Stimulated activated CD4-positive, alpha-beta T cell treated with anti-CD3 and anti-CD28 coated beads, Interleukin-4, amount 100 ng/mL, for 1 hour (primary cell): ENCODE results near the gene FHIT.

Experiments used
- DNase-seq: peaks from one replicate; pipeline ENCODE4 v3.0.0-alpha.2; 2020

Gene FHIT

DNA sequence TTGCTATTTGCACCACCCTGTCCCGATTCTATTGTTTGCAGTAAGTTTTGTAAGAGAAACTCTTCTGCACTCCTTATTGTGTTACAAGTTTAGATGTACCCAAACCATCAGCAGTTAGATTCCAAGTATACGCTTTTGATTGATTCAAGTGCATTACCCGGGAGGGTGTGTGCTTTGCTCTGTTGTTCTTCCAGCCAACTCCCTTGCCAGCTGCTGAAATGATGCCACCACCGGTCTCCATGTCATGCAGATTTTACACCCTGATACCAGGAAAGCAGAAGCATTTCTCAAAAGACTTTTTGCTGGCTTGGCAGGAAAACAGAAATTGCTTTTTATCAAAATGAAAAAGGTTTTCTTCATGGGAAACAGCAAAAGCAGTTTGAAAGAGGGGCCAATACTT lies 1194.8 kb downstream of the FHIT start:
- no peak for DNase-seq

DNA sequence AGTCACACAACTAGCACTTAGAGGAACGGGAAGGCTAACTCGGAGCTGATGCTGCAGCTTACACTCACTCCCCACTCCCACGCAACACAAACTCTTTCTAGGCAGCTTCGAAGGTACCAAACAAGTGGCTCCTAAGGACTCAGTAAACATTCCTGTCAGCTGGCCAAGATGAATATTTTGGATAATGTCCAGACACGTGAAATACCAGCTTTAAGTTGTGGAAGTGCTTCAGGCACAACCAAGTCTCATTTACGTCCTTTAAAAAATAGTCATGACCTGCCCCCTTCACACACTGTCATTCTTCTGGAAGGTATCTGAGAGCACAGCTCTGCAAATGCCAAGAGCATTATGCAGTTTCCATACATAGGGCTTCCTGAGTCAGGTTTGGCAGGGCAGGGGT lies 1195.5 kb downstream of the FHIT start:
- no peak for DNase-seq

DNA sequence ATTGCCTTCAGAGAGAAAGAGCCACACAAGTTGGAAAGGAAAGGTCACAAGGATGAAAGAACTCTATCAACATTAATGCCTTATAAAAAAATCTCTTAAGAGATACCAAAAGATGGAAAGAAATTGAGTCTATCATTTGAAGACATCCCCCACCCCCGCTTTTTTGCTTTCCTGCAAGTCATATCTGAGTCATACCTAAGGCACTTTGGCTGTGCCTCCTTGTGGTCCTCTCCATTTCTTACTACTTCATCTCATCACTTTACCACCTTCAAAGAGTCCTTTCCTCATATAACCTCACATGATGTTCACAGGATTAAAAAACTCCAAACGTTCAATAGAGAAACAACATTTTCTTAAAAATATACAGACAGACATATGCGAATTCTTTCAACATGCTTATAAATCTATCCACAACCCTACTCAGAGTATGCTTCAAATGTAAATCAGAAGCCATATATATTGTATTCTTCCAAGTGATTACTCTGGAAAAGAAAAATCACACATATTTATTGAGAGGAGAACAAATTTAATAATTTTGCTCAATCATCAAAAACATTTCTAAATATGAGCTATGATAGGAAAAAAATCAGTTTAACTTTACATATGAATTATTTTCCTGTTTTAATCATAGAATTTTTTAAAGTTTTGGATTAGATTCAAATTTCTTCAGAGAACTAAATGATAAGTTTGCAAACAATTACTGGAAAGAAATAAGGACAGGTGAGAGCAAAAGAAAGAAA lies 1197.6 kb downstream of the FHIT start:
- peak; percentile 55 for DNase-seq

DNA sequence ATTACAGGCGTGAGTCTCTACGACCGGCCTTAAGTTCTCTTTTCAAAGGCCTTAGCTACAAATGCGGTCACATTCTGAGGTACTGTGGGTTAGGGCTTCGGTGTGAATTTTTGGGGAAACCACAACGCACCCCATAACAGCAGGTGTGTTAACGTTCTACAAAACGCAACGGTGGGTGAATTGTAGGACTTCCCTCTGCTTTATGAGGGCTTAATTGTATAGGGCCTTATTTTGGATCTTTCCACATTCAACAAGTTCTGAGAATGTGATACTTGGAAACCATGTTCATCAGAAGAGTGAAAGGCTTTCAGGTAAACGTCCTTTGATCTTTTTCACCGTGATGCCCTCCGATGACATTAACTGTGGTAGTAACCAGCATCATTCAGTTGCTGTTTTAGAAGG lies 1202.8 kb downstream of the FHIT start:
- no peak for DNase-seq

DNA sequence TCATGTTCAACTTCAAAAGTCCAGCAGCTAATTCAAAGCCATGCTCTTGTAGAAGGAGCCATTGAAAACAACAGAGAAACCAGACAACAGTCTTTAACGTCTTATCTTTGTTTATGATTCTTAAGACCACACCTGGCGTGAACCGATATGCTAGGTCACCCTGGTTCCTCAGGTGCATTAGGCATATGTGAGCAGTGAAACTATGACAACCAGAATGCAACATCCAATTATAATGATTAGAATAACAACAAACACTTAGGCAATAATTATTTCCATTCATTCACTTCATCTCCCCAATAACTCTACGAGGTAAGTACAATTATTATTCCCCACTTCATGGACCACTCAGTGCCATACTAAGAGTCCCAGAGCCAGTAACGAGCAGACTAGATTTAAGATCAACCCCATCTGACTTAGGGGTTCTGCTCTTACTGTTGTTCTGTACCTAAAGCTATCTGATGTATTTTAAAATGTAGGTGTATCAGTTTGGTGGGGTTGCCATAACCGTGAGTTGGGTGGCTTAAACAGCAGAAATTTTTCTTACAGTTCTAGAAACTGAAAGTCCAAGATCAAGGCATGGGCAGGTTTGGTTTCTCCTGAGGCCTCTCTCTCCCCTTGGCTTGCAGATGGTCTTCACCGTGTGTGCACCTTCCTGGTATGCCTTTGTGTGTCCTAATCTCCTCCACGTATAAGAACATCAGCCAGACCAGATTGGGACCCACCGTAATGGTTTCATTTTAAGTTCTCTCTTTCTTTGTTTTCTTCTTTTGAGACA lies 1203.6 kb downstream of the FHIT start:
- DNase-seq, result no peak

DNA sequence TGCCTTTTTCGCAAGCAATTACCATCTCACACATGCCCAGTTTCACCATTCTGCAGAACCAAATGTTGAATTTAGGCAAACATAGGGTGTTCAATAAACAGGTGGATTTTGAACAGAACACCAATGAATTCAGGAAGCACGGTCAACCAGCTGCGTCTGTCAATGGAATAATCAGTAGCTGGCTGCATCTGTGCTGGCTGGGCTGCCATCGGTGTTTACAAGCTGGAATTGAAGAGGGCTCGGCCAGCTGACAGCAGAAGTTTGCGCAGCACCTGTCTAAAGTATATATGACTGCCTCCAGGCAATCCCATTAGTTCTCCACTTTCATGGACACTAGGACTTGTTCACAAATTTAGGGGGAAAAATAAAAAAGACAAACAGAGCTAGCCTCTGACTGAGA lies 1205.0 kb downstream of the FHIT start:
- no peak for DNase-seq

DNA sequence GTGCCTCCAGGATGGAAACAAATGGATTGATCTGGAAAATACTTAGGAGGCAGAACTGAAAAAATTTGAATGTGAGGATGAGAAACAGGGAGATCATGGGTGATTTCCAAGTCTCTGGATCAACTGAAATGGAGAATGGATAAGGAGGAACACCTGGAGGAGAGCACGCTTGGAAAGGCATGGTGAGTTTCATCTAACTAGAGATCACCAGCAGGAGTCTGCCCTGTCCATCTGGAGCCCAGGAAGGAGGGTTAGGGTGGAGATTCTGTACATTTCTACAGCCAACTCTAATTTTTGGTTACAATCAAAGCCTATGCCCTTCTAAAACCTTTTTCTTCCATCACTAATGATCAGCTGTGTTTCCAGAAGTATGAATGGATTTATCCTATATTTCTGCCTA lies 1205.6 kb downstream of the FHIT start:
- DNase-seq, result no peak

DNA sequence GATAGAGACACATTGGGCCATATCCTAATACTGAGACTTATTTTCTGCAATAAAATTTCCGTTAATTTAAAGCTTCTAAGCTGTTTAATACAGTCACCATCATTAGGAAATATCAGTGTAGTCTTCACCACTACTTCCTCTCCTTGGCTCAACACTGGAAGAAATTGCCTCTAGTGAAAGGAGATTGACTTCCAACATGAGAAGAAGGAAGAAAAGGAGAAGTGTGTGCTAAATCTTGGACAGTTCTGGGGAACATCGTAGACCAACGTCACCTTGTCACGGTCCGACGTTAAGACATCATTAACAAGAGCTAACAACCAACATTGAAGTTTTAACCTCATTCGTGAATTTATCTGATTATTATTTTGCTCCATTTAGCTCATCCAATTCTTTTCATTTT lies 1214.4 kb downstream of the FHIT start:
- no peak for DNase-seq

DNA sequence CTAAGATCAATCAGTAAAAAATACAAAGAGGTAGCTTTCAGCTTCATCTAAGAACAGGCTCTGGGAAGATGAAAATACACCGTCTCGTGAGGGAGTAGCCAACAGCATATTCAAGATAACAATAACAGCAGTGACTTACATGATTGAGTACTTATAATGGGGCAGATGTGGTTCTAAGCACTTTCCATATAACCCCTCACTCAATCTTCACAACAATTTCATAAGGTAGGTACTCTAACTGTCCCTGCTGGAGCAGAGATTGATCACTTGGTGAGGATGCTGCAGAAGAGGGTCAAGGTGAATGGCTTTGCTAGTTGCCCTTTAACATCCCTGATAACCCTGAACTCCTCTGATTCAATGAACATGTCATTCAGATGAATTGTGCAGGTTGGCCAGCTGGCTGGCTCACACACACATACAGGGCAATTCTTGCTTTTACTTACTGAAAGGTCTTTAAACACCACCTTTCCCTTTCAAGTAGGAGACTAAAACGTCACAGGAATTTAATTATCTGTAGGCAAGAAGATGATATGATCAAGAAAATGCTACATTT lies 1217.3 kb downstream of the FHIT start:
- DNase-seq, result no peak

DNA sequence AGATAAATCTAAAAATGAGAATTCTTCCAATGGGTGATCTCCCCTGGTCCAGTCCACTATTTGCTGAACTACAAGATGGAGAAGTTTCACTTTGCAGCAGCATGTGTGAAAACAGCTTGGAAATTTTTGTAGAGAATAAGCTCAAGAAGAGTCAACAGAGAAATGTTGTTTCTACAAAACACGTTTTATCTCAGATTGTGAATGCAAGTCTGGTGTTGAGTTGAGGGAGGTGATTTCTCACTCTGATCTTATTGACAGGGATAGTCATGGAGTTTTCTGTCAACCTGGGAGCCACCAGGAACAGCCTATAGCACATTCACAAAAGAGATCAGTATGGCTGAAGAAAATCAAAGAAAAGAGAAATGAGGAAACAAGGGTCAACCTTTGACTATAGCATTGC lies 1220.3 kb downstream of the FHIT start:
- no peak for DNase-seq

DNA sequence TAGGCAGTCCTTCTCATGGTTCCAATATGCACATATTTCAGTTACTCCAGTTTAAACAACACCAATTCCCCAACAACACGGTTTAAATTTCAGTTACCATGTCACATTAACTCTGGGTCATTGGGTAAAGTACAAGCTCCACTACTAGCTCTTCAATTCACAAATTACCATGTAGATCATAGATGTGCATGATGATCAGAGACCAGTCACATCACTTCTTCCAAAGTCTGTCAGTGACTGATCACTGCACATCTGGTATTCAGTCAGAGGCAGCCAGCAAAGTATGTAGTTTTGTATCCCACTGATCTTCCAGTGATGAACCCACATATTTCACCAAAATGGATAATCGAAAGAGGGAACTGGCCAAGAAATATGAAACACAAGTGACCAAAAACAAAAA lies 1223.0 kb downstream of the FHIT start:
- no peak for DNase-seq

DNA sequence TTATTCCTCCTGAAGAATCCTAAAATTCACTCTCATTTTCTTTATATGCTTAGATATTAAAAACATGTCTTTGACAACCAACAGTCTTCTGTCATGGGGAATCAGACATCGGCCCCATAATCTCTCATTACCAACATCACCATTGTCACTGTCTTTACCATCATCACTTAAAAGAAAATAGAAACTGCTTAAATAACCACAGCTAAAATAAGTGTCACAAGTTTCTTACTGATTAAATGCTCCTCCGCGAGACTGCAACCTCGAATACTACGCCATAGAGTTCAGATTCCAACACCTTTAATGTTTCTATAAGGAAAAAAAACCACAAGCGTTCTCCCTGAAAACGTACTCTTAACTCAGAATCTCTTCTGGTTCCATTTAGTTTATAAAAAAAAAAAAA lies 1223.9 kb downstream of the FHIT start:
- no peak for DNase-seq

DNA sequence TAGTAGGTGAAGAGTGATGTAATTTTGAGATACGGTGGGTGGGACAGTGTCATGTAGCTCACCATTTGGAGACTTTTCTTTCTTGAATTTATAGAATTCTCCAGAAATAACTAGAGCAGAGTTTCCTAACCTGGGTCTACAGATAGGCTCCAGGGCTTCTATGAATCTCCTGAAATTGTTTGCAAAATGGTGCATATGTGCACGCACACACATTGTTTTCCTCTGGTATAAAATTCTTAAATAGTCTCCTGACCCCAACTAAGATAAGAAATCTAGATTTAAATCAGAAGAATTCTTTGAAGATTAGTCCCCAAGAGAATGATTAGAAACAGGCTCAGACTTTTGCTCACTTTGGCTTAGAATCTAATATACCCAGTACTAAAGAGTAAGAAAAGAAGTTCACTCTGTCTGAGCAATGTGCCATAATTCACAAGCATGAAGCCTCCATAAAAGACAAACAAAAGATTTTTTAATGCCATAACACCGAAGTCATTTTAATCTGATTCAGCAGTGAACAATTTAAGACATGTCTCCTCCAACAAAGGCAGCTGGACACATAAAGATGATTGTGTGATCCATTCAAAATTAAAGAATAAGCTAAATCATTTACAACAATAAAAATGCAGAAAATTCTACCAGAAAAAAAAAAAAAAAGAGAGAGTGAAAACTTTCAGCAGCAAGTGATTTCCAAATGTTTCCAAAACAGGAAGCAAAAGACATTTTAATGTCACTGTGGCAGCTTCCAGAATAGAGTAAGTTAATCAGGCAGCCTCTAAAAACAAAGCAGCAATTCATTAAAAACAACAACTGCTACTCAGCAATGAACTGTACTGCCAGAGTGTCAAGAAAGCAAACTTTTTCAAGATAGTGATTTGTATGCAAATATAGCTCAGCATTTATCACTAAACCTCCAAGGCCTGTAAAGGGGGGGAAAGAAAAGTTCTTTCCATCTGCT lies 1225.9 kb downstream of the FHIT start:
- DNase-seq, result no peak

DNA sequence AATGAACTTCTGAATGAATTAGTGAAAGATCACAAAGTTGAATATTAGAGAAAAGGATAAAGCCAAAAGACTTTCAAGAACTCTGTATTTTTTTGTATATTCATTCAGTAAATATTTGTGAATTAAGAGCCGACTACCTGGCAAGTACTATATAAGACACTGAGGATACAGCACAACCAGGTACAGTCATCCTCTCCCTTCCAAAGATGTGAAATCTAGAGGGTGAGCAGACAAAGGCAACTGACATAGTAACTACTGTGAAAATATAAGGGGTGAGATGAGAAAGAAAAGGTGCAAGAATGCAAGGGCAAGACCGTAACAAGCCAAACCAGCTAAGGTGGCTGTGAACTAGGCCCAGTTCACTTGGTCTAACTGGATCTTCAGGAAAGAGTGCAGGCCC lies 1226.9 kb downstream of the FHIT start:
- no peak for DNase-seq

DNA sequence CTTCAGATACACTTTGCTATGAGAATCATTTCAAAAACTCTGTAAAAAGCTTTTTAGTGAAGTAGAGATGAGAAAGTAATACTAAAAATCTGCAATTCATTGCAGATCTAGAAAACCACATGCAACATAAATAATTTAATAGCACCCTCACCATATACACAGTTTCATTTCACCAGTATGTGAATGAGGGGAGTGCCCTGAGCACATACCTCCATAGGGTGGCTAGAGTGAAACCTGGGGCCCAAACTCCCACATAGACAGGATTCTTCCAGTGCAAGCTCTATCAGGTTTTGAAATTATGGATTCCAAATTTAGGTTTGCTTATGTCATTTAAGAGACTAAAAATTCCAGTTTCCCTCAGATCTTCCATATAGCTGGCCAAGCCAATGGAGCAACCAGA lies 1228.1 kb downstream of the FHIT start:
- DNase-seq, result no peak

DNA sequence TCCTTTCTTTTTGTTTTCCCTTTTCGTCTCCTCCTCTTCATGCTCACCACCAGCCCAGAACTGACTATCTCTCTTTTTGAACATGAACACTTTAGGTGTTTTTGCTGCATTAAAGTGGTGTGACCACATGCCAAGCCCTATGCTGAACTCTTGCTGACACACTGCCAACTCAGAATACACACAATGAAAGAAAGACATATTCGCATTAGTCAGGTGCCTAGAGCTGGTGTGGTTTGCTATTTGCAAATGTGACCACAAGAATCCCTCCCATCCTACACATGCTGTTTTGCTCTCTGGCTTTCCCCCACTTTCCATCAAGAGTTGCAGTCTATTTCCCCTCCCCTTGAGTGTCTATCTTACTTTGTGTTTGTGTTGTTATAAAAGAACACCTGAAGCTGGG lies 1233.6 kb downstream of the FHIT start:
- peak; percentile 25 for DNase-seq

DNA sequence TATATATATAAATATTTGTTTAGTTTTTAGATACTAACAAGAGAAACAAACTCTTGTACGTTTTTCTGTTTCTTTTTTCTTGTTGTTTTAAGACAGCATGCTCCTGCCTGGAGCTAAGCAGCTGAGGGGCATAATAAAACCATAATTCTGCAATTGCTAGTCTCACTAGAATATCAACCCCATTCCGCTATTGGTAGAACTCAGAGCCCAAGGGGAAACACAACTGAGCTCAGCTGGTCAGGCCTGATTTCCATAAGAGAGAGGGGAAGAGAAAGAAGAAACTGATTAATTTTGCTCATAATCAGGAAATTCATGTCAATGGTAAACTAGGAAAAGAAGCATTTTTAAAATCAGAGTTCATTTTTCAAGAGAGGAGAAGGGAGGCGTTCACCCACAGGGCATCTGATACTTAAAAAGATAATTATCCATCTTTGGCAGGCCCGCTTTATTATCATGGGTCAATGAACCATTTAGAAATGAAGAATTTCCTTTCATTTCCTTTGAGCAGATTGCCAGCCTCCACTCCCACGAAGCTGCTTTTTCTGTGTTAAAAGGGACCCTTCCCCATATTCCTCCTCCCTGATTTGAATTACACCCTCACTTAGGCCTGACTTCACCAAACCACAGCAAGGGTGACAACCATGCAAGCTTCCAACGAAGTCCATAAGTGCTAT lies 1236.1 kb downstream of the FHIT start:
- no peak for DNase-seq

DNA sequence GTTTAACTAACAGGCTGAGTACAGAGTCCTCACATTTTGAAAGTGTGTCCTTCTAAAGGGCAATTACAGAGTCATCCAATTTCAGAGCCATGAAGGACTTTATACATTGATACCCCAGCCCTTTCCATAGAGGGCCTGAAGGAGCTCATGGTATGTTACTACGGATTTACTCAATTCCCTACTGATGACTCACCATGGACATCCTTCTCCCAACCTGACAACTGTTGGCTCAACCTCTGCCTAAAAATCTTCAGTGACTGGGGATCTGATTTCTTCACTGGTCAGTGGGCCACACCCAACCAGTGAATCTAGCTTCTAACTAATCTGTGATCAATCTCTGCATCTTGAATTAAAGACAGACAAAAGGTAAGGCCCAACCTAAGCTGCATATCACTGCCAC lies 1238.0 kb downstream of the FHIT start:
- no peak for DNase-seq

DNA sequence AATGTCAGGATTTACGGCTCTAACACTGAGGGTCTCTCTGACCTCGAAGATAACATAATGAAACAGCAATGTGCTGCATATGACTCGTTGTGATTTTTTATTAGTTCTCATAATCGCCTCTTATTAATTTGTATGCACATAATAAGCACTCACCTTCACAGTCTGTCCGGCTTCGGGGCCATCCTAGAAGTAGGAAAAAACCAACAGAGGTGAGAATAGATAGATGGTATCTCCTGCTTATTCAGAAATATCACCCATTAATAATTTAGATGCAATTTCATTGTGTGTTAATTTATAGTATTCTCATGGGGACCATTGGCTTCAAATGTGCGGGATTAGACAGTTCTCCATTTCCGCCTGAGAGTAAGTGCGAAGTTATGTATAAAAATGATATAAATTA lies 1240.0 kb downstream of the FHIT start:
- DNase-seq, result no peak

DNA sequence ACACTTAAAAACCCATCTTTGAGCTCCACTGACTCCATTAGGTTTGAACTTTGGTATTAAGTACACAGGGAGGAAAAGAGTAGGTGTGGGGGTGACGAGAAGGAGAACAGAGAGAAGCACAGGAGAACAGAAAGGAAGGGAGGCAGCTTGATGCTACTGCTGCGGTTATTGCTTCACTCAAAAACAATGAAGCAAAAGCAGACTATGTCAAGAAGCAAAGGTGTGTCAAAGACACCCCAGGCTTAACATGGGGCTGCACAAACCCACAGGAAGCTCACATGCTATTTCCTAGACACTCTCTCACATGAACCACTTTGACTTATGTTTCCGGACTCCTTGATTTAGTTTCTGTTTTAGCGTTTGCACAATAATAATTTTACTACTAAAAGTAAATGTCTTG lies 1240.5 kb downstream of the FHIT start:
- DNase-seq, result peak; percentile 38

DNA sequence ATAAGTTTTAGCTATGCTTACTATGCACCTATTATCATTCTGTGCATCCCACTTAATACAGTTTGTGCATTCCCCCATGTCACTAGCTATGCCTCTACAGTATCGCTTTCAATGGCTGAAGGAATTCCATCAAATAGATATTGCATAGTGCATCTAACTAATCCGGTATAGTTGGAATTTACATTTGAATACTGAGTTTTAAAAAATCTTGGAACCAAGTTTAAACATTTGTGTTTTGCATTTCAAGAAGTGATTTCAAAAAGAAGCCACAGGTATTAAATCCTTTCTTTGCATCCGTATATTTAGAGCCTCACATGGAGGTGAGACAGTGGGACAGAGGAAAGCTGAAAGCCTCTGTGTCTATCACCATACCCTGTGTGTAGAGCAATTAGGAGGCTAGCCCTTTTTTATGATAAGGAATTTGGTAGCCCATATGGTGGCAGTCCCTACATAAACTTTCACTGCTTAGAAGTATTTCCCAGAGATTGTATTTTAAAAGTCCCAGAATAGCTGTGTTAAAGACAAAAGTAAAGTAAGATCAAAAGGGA lies 1241.2 kb downstream of the FHIT start:
- DNase-seq, result no peak

DNA sequence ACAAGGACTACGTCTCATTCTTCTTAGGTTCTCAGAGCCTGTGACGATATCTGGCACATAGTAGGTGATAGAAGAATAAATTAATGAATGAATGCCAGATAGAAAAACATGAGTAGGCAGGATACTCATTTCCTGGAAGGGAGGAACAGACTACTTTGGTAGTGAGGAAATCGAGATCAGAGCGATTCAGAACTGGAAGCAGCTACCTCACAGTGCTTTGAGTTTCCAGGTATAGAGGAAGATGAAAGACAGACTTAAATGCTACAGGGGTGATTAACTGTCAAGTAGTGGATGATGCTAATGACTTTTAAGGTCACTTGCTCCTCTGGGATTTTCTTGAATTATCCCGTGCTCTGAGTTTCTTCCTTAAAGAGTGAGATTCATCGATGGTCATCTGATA lies 1249.9 kb downstream of the FHIT start:
- no peak for DNase-seq
